ENCODE measurements around the gene VSTM5.

The VSTM5 gene

GRCh38 chr11:93849751-93850593, 446 bp downstream of the VSTM5 start:
- no peak for TF ChIP-seq CTCF (IDR thresholded peaks at IDR 0.05; ENCODE audit: extremely low read depth, missing control alignments)
- DNase-seq (ENCODE audit: low spot score), result no peak

DNA sequence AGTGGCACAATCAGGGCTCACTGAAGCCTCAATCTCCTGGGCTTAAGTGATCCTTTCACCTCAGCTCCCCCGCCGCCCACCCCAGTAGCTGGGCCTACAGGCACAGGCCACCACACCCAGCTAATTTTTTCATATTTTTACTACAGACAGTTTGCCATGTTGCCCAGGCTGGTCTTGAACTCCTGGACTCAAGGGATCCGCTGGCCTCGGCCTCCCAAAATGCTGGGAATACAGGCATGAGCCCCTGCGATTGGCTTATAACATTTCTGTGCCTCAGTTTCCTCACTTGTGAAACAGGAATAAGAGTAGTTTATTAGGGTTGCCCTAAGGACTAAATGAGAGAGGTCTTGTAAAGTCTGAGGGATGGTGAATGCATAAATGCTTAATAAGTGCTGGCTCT, 1.2 kb downstream of the VSTM5 start:
- TF ChIP-seq CTCF (IDR thresholded peaks at IDR 0.05; ENCODE audit: extremely low read depth, missing control alignments), result no peak
- no peak for DNase-seq (ENCODE audit: low spot score)

DNA sequence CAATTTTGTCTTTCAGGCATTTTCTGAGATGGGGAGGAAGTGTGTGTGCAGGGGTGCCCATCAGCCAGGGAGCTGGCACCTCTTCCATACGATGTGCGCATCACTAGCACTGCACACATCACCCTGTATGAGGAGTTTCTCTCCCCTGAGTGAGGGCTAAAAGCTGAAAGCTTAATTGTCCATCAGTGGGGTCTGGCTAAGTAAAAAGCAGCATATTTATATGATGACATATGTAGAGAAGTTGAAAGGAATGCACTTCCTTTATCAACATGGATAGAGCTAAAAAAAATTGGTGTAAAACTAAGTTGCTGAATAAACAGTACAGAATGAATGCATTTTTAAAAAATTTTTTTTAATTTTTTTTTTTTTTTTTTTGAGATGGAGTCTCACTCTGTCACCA, 4.0 kb downstream of the VSTM5 start:
- DNase-seq (ENCODE audit: low spot score), result no peak
- TF ChIP-seq CTCF (IDR thresholded peaks at IDR 0.05; ENCODE audit: extremely low read depth, missing control alignments), result no peak

DNA sequence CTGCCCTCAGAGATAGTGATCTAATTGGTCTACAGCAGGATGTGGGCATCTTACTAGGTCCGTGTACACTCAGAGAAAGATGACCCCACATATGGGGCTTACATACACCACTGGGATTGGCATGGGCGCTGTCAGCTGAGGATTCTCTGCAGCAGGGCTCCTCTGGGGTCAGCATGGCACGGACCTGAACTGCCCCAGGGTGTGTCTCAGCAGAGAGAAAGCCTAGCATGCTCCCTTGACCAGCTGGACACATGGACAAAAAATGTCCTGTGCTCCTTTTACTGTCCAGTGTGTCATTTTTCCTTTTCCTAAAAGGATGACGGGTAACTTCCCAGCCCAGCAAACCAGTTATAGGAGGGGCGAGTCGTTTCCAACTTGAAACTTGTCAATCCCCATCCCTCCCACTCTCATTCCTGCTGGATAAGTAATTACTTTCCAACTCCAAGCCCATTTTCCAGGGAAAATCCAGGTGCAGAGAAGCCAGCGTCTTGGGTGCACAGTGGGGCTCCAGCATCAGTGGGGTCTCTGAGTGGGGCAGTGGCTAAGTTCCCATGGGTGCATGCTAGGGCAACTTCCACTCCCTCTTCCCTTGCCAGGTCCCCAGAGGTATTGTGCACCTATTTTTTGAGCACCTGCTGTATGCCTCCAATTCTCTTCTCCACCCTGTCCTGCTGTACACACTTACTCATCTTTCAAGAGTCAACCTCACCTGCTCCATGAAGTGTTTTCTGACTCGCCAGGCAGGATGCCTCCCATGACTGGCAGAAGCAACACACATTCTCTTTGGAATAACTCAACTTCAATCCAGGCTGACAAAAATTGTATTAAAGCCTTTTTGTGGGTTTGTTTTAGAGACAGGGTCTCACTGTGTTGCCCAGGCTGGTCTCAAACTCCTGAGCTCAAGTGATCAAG, 5.0 kb downstream of the VSTM5 start:
- no peak for DNase-seq (ENCODE audit: low spot score)
- TF ChIP-seq CTCF (IDR thresholded peaks at IDR 0.05; ENCODE audit: extremely low read depth, missing control alignments), result no peak

DNA sequence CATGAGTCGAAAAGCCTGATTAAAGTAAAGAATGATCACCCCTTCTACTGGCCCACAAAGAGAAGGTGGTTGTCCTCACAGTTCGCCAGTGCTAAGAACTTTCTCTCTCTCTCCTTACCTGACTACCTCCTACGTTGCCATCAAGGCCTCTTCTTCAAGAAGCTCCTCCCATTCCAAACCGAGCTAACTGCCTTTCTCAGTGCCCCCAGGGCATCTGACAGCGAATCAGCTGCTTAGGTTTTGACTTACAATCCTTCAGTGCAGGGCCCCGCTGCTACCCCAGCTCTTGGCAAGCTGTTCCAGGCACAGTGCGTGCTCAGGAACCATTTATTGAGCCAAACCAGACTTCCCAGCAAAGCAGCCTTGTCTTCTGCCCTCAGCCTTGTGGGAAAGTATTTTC, 5.8 kb downstream of the VSTM5 start:
- TF ChIP-seq CTCF (IDR thresholded peaks at IDR 0.05; ENCODE audit: extremely low read depth, missing control alignments), result no peak
- no peak for DNase-seq (ENCODE audit: low spot score)

- no peak for TF ChIP-seq CTCF (IDR thresholded peaks at IDR 0.05; ENCODE audit: extremely low read depth, missing control alignments)
These were observed 6.5 kb downstream of the VSTM5 start for GRCh38 chr11:93843906-93844305.

DNA sequence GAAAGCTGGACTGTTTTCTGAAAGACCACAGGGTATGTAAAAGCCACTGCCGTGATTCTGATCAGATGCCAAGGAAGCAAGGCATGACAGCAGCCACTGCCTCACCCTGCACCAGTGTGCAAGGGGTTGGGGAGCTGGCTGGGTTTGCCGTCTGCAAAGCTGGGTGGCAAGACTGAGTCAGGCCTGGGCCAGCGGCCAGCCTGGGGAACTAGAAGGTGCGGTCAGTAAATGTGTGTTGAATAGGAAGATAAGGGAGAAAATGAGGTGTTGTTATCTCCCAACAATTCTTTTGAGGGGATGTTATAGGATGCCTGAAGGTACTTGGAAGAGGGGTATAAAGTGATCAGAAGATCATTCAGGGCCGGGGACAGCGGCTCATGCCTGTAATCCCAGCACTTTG, 8.0 kb downstream of the VSTM5 start:
- no peak for DNase-seq (ENCODE audit: low spot score)
- TF ChIP-seq CTCF (IDR thresholded peaks at IDR 0.05; ENCODE audit: extremely low read depth, missing control alignments), result no peak

More at GRCh38 chr11:93843906-93844305, 6.5 kb downstream of the VSTM5 start:
- no peak for DNase-seq (ENCODE audit: low spot score)

All from GM20000 (cell line).